SKM-1 treated with dmso at 0.1 percent for 144 hours (cell line): ENCODE measurements around the gene TBL1XR1.

Experiments used
- DNase-seq: peaks from one replicate; lab custom pipeline; 2025; ENCODE audit not compliant: unreplicated experiment; lab: John Stamatoyannopoulos, UW

Gene TBL1XR1

GRCh38 chr3:177197041-177197726 is at the start of gene TBL1XR1:
TBL1XR1 (minus strand) TSS chr3:177197482; CDS start chr3:177064977, 132,505 bp downstream.
- peak; percentile 94 for DNase-seq

- no peak for DNase-seq
Measured at GRCh38 chr3:177245250-177245649, 48.0 kb upstream of the TBL1XR1 start.

- no peak for DNase-seq
Measured at GRCh38 chr3:177244606-177245005, 47.3 kb upstream of the TBL1XR1 start.

- DNase-seq: no peak
Measured at GRCh38 chr3:177238686-177239216, 41.5 kb upstream of the TBL1XR1 start.

- DNase-seq: no peak
Measured at GRCh38 chr3:177237206-177237605, 39.9 kb upstream of the TBL1XR1 start.

GRCh38 chr3:177236704-177237103 is 39.4 kb upstream of the TBL1XR1 start:
- no peak for DNase-seq

GRCh38 chr3:177234121-177234520 is 36.8 kb upstream of the TBL1XR1 start:
- DNase-seq: no peak

GRCh38 chr3:177231242-177231641 is 34.0 kb upstream of the TBL1XR1 start:
- peak; percentile 31 for DNase-seq

- no peak for DNase-seq
Measured at GRCh38 chr3:177230641-177231040, 33.4 kb upstream of the TBL1XR1 start.

GRCh38 chr3:177229791-177230190 is 32.5 kb upstream of the TBL1XR1 start:
- no peak for DNase-seq

- no peak for DNase-seq
Measured at GRCh38 chr3:177228601-177229190, 31.4 kb upstream of the TBL1XR1 start.

- DNase-seq: no peak
Measured at GRCh38 chr3:177224414-177224813, 27.1 kb upstream of the TBL1XR1 start.

- peak; percentile 30 for DNase-seq
Measured at GRCh38 chr3:177221744-177222143, 24.5 kb upstream of the TBL1XR1 start.

GRCh38 chr3:177220136-177220974 is 23.1 kb upstream of the TBL1XR1 start:
- no peak for DNase-seq

- DNase-seq: no peak
Measured at GRCh38 chr3:177213801-177214535, 16.7 kb upstream of the TBL1XR1 start.

- DNase-seq: no peak
Measured at GRCh38 chr3:177212756-177213155, 15.5 kb upstream of the TBL1XR1 start.

GRCh38 chr3:177212278-177212610 is 15.0 kb upstream of the TBL1XR1 start:
- DNase-seq: no peak

GRCh38 chr3:177211503-177212277 is 14.4 kb upstream of the TBL1XR1 start:
- DNase-seq: no peak

- DNase-seq: no peak
Measured at GRCh38 chr3:177210744-177211502, 13.6 kb upstream of the TBL1XR1 start.

GRCh38 chr3:177209509-177209908 is 12.2 kb upstream of the TBL1XR1 start:
- no peak for DNase-seq
